Liver (tissue), 9 donors: Measurements from ENCODE around the gene GLIPR1. TPM values are rescaled to one million over a fixed set of nuclear protein-coding genes. Genes with fewer than 3 reads are reported as not detected.

ENCODE experiments used
- DNase-seq: peaks from one replicate; pipeline ENCODE4 v3.0.0-alpha.2; 2017; ENCODE audit warnings: low spot score
- H3K27ac ChIP-seq, 2 donors: one replicate each; pipeline ENCODE4 v1.7.0; 2013; ENCODE audit warnings: inconsistent platforms in 2 of 2, low read length in 2 of 2, control low read depth in 1 of 2, low read depth in 1 of 2, mild to moderate bottlenecking in 1 of 2
- H3K27me3 ChIP-seq, 4 donors: one replicate each; pipeline versions ENCODE4 v1.6.1 to v1.7.0; 2013; ENCODE audit warnings: low read length in 3 of 4, inconsistent platforms in 1 of 4, mild to moderate bottlenecking in 1 of 4, moderate library complexity in 1 of 4; ENCODE audit not compliant: control insufficient read depth in 4 of 4, insufficient read depth in 4 of 4
- H3K36me3 ChIP-seq, 4 donors: one replicate each; pipeline versions ENCODE4 v1.6.1 to v1.7.0; 2013; ENCODE audit warnings: low read length in 3 of 4, mild to moderate bottlenecking in 3 of 4, low read depth in 1 of 4, moderate library complexity in 1 of 4; ENCODE audit not compliant: control insufficient read depth in 4 of 4, insufficient read depth in 3 of 4
- H3K4me1 ChIP-seq, 4 donors: one replicate each; pipeline versions ENCODE4 v1.6.1 to v1.7.0; 2013; ENCODE audit warnings: low read length in 3 of 4, mild to moderate bottlenecking in 3 of 4, moderate library complexity in 1 of 4; ENCODE audit not compliant: control insufficient read depth in 4 of 4, insufficient read depth in 4 of 4
- H3K4me3 ChIP-seq, 3 donors: one replicate each; pipeline versions ENCODE4 v1.6.1 to v1.7.0; 2013; ENCODE audit warnings: low read length in 3 of 3, control low read depth in 1 of 3, low read depth in 1 of 3, mild to moderate bottlenecking in 1 of 3
- H3K9ac ChIP-seq, 2 donors: one replicate each; pipeline ENCODE4 v1.7.0; 2013; ENCODE audit warnings: low read length in 2 of 2, mild to moderate bottlenecking in 2 of 2, moderate library complexity in 2 of 2, control low read depth in 1 of 2, low read depth in 1 of 2
- H3K9me3 ChIP-seq, 4 donors: one replicate each; pipeline versions ENCODE4 v1.6.1 to v1.7.0; 2013; ENCODE audit warnings: low read length in 3 of 4; ENCODE audit not compliant: control insufficient read depth in 4 of 4
- ATF3 ChIP-seq: IDR thresholded peaks from 2 replicates; pipeline ENCODE4 v1.6.1; 2016; ENCODE audit warnings: antibody characterized with exemption
- CTCF ChIP-seq: fragments of 150-350 bp; IDR thresholded peaks from 2 replicates; pipeline ENCODE4 v1.5.1; 2017; ENCODE audit warnings: improper control_type of control experiment, low read depth, low read length; ENCODE audit not compliant: missing input control
- EGR1 ChIP-seq, 2 donors: IDR thresholded peaks; 2 replicates each; pipeline ENCODE4 v1.6.1; 2016 to 2018; ENCODE audit warnings: antibody characterized with exemption in 2 of 2, low read depth in 2 of 2
- FOXA1 ChIP-seq: IDR thresholded peaks from 2 replicates; pipeline ENCODE4 v1.6.1; 2016; ENCODE audit warnings: antibody characterized with exemption
- GABPA ChIP-seq, 2 donors: IDR thresholded peaks in 1 of 2; conservative IDR thresholded peaks in 1 of 2; 2 replicates each; pipeline ENCODE4 v1.6.1; 2016; ENCODE audit warnings: antibody characterized with exemption in 2 of 2, mild to moderate bottlenecking in 1 of 2, moderate library complexity in 1 of 2
- HNF4A ChIP-seq, 2 donors: conservative IDR thresholded peaks; 2 replicates each; pipeline ENCODE4 v1.6.1; 2016; ENCODE audit warnings: antibody characterized with exemption in 2 of 2, mild to moderate bottlenecking in 2 of 2
- HNF4G ChIP-seq: IDR thresholded peaks from 2 replicates; pipeline ENCODE4 v1.6.1; 2016; ENCODE audit warnings: antibody characterized with exemption
- JUND ChIP-seq, 2 donors: IDR thresholded peaks; 2 replicates each; pipeline ENCODE4 v1.6.1; 2016; ENCODE audit warnings: antibody characterized with exemption in 2 of 2
- MAX ChIP-seq: IDR thresholded peaks from 2 replicates; pipeline ENCODE4 v1.6.1; 2016; ENCODE audit warnings: antibody characterized with exemption
- NR2F2 ChIP-seq: IDR thresholded peaks from 2 replicates; pipeline ENCODE4 v1.6.1; 2016; ENCODE audit warnings: antibody characterized with exemption
- RAD21 ChIP-seq, 2 donors: IDR thresholded peaks; 2 replicates each; pipeline ENCODE4 v1.6.1; 2016; ENCODE audit warnings: antibody characterized with exemption in 2 of 2, mild to moderate bottlenecking in 2 of 2
- REST ChIP-seq: IDR thresholded peaks from 2 replicates; pipeline ENCODE4 v1.6.1; 2016; ENCODE audit warnings: antibody characterized with exemption, mild to moderate bottlenecking
- RXRA ChIP-seq, 2 donors: IDR thresholded peaks; 2 replicates each; pipeline ENCODE4 v1.6.1; 2017 to 2018; ENCODE audit warnings: antibody characterized with exemption in 2 of 2, mild to moderate bottlenecking in 1 of 2
- SP1 ChIP-seq: IDR thresholded peaks from 2 replicates; pipeline ENCODE4 v1.6.1; 2018; ENCODE audit warnings: antibody characterized with exemption, mild to moderate bottlenecking
- TAF1 ChIP-seq: conservative IDR thresholded peaks from 2 replicates; pipeline ENCODE4 v1.6.1; 2016; ENCODE audit warnings: antibody characterized with exemption, mild to moderate bottlenecking
- ZBTB33 ChIP-seq: IDR thresholded peaks from 2 replicates; pipeline ENCODE4 v1.6.1; 2016; ENCODE audit warnings: antibody characterized with exemption
- WGBS: extraction: QIAGEN DNeasy Blood & Tissue Kit; methylation state at CpG from one replicate; pipeline ENCODE4 v1.1.7; 2013; 5-methylcytosine and 5-hydroxymethylcytosine counted together
- polyA plus RNA-seq, 2 donors: library from polyadenylated mRNA; stranded (reverse) in 1 of 2; unstranded in 1 of 2; fragments of 200-250 nt in 1 of 2; fragments of >200 nt in 1 of 2; fragmentation: Nextera tagmentation in 1 of 2; extraction: Ambion mirVana in 1 of 2; gene quantifications; one replicate each; pipeline versions ENCODE4 v1.2.1 to v1.2.3, GENCODE V29; 2013 to 2015
- total RNA-seq, 2 donors: library from RNA; depleted of rRNA; stranded (reverse); fragments of >200 nt; gene quantifications; one replicate each; pipeline ENCODE4 v1.2.3, GENCODE V29; 2014
- donor health status: healthy.
- donor health status: healthy.
- donor health status: healthy.
- donor health status: healthy.
- donor health status: healthy.

GLIPR1 gene
- total and polyA plus RNA-seq, 4 donors: 3.0 to 8.2 (median 4.7) TPM

GRCh38 chr12:75477137-75477536, 3.4 kb upstream of the GLIPR1 start:
- WGBS: 78% methylated on average over 2 of the region's 2 CpGs
- H3K9me3 ChIP-seq: no peaks in the 10 kb centered on the region
- peaks cover 0 to 7% (median 0%) of the 10 kb centered on the region in 4 donors for H3K4me1 ChIP-seq
- no peak for DNase-seq
- no peak overlapping the region for H3K4me3 ChIP-seq
- TF ChIP-seq FOXA1 (no peak), ATF3 (no peak), CTCF (no peak), REST (no peak), JUND (IDR thresholded peaks at IDR 0.05) (no peak), TAF1 (no peak), SP1 (no peak), HNF4G (no peak)
- H3K27ac ChIP-seq: no peak overlapping the region
- H3K27me3 ChIP-seq: no peaks in the 10 kb centered on the region
- H3K9ac ChIP-seq: no peak overlapping the region
- H3K36me3 ChIP-seq: no peaks in the 10 kb centered on the region

- H3K4me3 ChIP-seq: no peak overlapping the region
- DNase-seq: no peak
- H3K27ac ChIP-seq: no peak overlapping the region
- no peaks in the 10 kb centered on the region for H3K36me3 ChIP-seq
- no peaks in the 10 kb centered on the region for H3K9me3 ChIP-seq
- no peak overlapping the region for H3K9ac ChIP-seq
- peaks cover 0 to 7% (median 0%) of the 10 kb centered on the region in 4 donors for H3K4me1 ChIP-seq
- 67% methylated on average over 5 of the region's 5 CpGs for WGBS
- H3K27me3 ChIP-seq: no peaks in the 10 kb centered on the region
- TF ChIP-seq NR2F2 (no peak), TAF1 (no peak), GABPA (IDR thresholded peaks at IDR 0.05 in 1 of 2, conservative IDR thresholded peaks at IDR 0.05 in 1 of 2) (no peak), RXRA (IDR thresholded peaks at IDR 0.05) (no peak), CTCF (no peak), REST (no peak), RAD21 (IDR thresholded peaks at IDR 0.05) (no peak), FOXA1 (no peak), HNF4A (conservative IDR thresholded peaks at IDR 0.05) (no peak), ATF3 (no peak), JUND (IDR thresholded peaks at IDR 0.05) (no peak), HNF4G (no peak), MAX (no peak), ZBTB33 (no peak), EGR1 (IDR thresholded peaks at IDR 0.05; ENCODE audit: low read depth in 2 of 2) (no peak), SP1 (no peak)
Observed at GRCh38 chr12:75478116-75478794, 2.3 kb upstream of the GLIPR1 start.
